Transverse colon (tissue), 4 donors: ENCODE data around the gene ABCC10. TPM values are rescaled to one million over a fixed set of nuclear protein-coding genes. Genes with fewer than 3 reads are reported as not detected.
"Not testable (repeated sequence)": the region's sequence is repeated elsewhere in the genome, so short reads cannot be mapped to it uniquely, and the experiment has no call there.

Source experiments
- DNase-seq: peaks from one replicate; pipeline ENCODE4 v3.0.0-alpha.2; 2019
- H3K27ac ChIP-seq, 4 donors: fragments of 200-600 bp; sonication (generic); 2 replicates each; pipeline ENCODE4 v1.5.1; 2016 to 2018; ENCODE audit warnings: inconsistent platforms in 4 of 4
- H3K27me3 ChIP-seq: fragments of 200-600 bp; sonication (generic); 2 replicates; pipeline ENCODE4 v1.5.1; 2017; ENCODE audit warnings: inconsistent platforms
- H3K36me3 ChIP-seq, 4 donors: fragments of 200-600 bp; sonication (generic); 2 replicates each; pipeline ENCODE4 v1.5.1; 2017 to 2019; ENCODE audit warnings: inconsistent platforms in 4 of 4
- H3K4me1 ChIP-seq, 4 donors: fragments of 200-600 bp; sonication (generic); 2 replicates each; pipeline ENCODE4 v1.5.1; 2017 to 2020; ENCODE audit warnings: inconsistent platforms in 4 of 4
- H3K4me3 ChIP-seq, 4 donors: fragments of 200-600 bp; sonication (generic); 1 replicate in 1 of 4; 2 replicates in 3 of 4; pipeline versions ENCODE4 v1.5.1 to v1.6.1; 2017 to 2019; ENCODE audit warnings: inconsistent platforms in 4 of 4
- H3K9me3 ChIP-seq, 2 donors: fragments of 200-600 bp; sonication (generic); 2 replicates each; pipeline ENCODE4 v1.5.1; 2017 to 2019; ENCODE audit warnings: inconsistent platforms in 2 of 2
- CTCF ChIP-seq, 5 experiments: fragments of 200-600 bp in 3 of 5; fragments of 450-650 bp in 2 of 5; sonication (generic) in 3 of 5; IDR thresholded peaks; 1 replicate in 2 of 5; 2 replicates in 3 of 5; pipeline ENCODE4 v1.5.1; 2016 to 2017; ENCODE audit warnings: antibody characterized with exemption in 5 of 5, inconsistent platforms in 3 of 5, mild to moderate bottlenecking in 2 of 5, moderate library complexity in 1 of 5
- EP300 ChIP-seq: sonication (generic); formaldehyde crosslinking; IDR thresholded peaks from one replicate; pipeline ENCODE4 v1.6.1; 2017; ENCODE audit warnings: antibody characterized with exemption, low read depth
- POLR2A ChIP-seq: fragments of 450-650 bp; IDR thresholded peaks from one replicate; pipeline ENCODE4 v1.6.1; 2016; ENCODE audit warnings: antibody characterized with exemption, mild to moderate bottlenecking, moderate library complexity
- POLR2AphosphoS5 ChIP-seq, 3 donors: sonication (generic); formaldehyde crosslinking; IDR thresholded peaks; one replicate each; pipeline ENCODE4 v1.6.1; 2016; ENCODE audit warnings: antibody characterized with exemption in 3 of 3
- WGBS, 2 donors: methylation state at CpG; one replicate each; pipeline ENCODE4 v1.1.5; 2018; ENCODE audit warnings: low coverage in 1 of 2; 5-methylcytosine and 5-hydroxymethylcytosine counted together
- in situ Hi-C, 4 donors: fragments of 200-750 bp; cut with MboI; loops; one replicate each; pipeline versions ENCODE4 v1.15.0 to v1.15.1; 2017; ENCODE audit warnings: low sequenced_read_pairs in 3 of 4, low pct_ligation_motif_present in 1 of 4, low pct_unique_long_range_greater_than_20kb in 1 of 4
- intact Hi-C: fragments of 100-400 bp; cut with DNase I; formaldehyde crosslinking; loops from one replicate; pipeline ENCODE4 v1.15.1; 2023; ENCODE audit warnings: low total_unique reads
- small RNA-seq, 4 donors: library from RNA; depleted of rRNA; stranded (forward); fragments of <200 nt; gene quantifications; one replicate each; pipeline ENCODE3, GENCODE V24; 2016
- total RNA-seq, 4 donors: library from RNA; depleted of rRNA; stranded (reverse); fragments of >200 nt; gene quantifications; one replicate each; pipeline ENCODE4 v1.1.0, GENCODE V29; 2016

Gene ABCC10
- total RNA-seq, 4 donors from 2014 or later, result 28.0 to 56.9 (median 33.7) TPM

GRCh38 chr6:43497689-43498088 lies 70.3 kb downstream of the ABCC10 start:
- Histone ChIP-seq H3K27me3 (no peaks in the 10 kb centered on the region), H3K4me1 (peaks cover 0 to 12% (median 8%) of the 10 kb centered on the region in 4 donors), H3K27ac (no peak overlapping the region), H3K9me3 (no peaks in the 10 kb centered on the region), H3K4me3 (no peak overlapping the region), H3K36me3 (peaks cover 0 to 22% (median 12%) of the 10 kb centered on the region in 4 donors)
- TF ChIP-seq EP300, result no peak
- TF ChIP-seq POLR2AphosphoS5 (IDR thresholded peaks at IDR 0.05), result no peak
- TF ChIP-seq POLR2A, result no peak
- TF ChIP-seq CTCF (IDR thresholded peaks at IDR 0.05), result no peak
- in situ Hi-C loops (no loop called here), intact Hi-C loops (no loop called here)
- DNase-seq, result no peak
- WGBS, 2 donors, result 94% methylated on average over 12 of the region's 12 CpGs; no CpG with 5 or more reads in 1 of the 2 donors

GRCh38 chr6:43498291-43498690 lies 71.0 kb downstream of the ABCC10 start:
- H3K4me3 ChIP-seq, DNase-seq, H3K9me3 ChIP-seq, in situ Hi-C loops, H3K27ac ChIP-seq, H3K27me3 ChIP-seq, H3K4me1 ChIP-seq, intact Hi-C loops: not testable (repeated sequence)
- 94 to 96% methylated on average over 3 to 5 of the region's 5 CpGs for WGBS, 2 donors
- H3K36me3 ChIP-seq, result peaks cover 0 to 22% (median 13%) of the 10 kb centered on the region in 4 donors

DNA sequence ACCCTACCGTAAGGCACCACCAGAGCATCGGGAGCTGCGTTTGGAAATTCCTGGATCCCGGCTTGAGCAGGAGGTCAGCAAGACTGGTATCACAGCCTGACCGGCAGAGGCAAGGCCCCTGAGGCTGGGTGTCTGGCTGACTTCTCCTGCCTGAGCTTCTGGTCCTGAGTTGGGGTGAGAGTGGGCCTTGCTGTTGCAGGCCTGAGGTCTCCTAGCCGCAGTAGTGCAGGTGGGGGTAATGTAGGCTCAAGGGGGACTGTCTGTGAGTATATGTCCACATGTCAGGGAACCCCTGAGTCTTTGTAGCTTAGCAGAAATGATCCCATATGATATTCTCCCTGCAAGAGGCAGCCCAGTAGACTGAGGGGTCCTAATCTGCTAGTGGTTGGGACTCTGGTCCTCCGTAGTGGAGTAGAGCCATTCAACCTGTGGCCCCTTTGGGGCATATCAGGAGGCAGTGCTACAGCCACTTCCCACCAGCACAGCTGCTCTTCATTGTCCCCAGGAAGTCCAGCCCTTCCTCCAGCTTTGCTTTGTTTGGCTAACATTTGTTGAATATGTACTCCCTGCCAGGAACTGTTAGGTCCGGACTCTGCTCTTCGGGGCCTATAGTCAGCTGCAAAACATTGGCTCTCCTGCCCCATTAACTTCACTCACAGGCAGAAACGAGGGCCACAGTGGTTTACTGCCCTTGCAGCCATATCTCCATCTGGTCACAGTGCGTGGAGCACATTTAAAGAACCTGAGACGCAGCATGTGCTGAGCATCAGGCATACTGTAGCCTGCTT lies 71.9 kb downstream of the ABCC10 start:
- intact Hi-C loops, result no loop called here
- H3K27ac ChIP-seq, result no peak overlapping the region
- H3K4me3 ChIP-seq, result no peak overlapping the region
- H3K36me3 ChIP-seq, result peaks cover 0 to 22% (median 14%) of the 10 kb centered on the region in 4 donors
- no peak for DNase-seq
- no peak for TF ChIP-seq EP300
- no peak for TF ChIP-seq POLR2AphosphoS5 (IDR thresholded peaks at IDR 0.05)
- TF ChIP-seq POLR2A, result no peak
- no peak for TF ChIP-seq CTCF (IDR thresholded peaks at IDR 0.05)
- H3K27me3 ChIP-seq, result no peaks in the 10 kb centered on the region
- no peaks in the 10 kb centered on the region for H3K9me3 ChIP-seq
- WGBS, 2 donors, result 82 to 100% methylated on average over 3 to 12 of the region's 12 CpGs
- H3K4me1 ChIP-seq, result peaks cover 0 to 8% (median 7%) of the 10 kb centered on the region in 4 donors
- in situ Hi-C loops, result no loop called here

Small RNA genes within 50 kb of the gene (small RNA-seq; reads per million reads assigned to genes)
- gene MIR6780B, result 0 to 0.14 (median 0) reads per million in 4 donors
- gene RNU6-1113P, result 0 reads per million in 4 donors

Other genes with a start within 250 kb of the ABCC10 start
- 10 to 100 TPM; 41.1 to 69.9 (median 50.3) TPM for gene CUL9, start 245.3 kb upstream of the ABCC10 start, total RNA-seq
- 100 to 1,000 TPM in 3 of 4 donors, 10 to 100 TPM in 1; 16.1 to 367 (median 128) TPM for gene DNPH1, start 198.1 kb upstream of the ABCC10 start, total RNA-seq
- 1 to 10 TPM in 1 of 4 donors, under 1 TPM in 3; 0.20 to 1.1 (median 0.36) TPM for gene TTBK1, start 184.1 kb upstream of the ABCC10 start, total RNA-seq
- gene SLC22A7, start 129.3 kb upstream of the ABCC10 start, total RNA-seq, result not detected
- 1 to 10 TPM in 1 of 4 donors, under 1 TPM in 1, not detected in 2; 0.82 to 1.4 TPM for gene CRIP3, start 118.7 kb upstream of the ABCC10 start, total RNA-seq
- gene ZNF318, start 57.9 kb upstream of the ABCC10 start, total RNA-seq, result 10 to 100 TPM; 13.0 to 17.5 (median 15.4) TPM
- 1 to 10 TPM in 1 of 4 donors, under 1 TPM in 1, not detected in 2; 0.95 to 1.1 TPM for gene DLK2, start 28.0 kb downstream of the ABCC10 start, total RNA-seq
- 10 to 100 TPM; 10.9 to 22.4 (median 17.9) TPM for gene TJAP1, start 50.0 kb downstream of the ABCC10 start, total RNA-seq
- gene LRRC73, start 82.8 kb downstream of the ABCC10 start, total RNA-seq, result under 1 TPM in 2 of 4 donors, not detected in 2; 0.60 to 0.96 TPM
- 100 to 1,000 TPM in 3 of 4 donors, 10 to 100 TPM in 1; 83.4 to 146 (median 103) TPM for gene YIPF3, start 89.4 kb downstream of the ABCC10 start, total RNA-seq
- gene POLR1C, start 89.5 kb downstream of the ABCC10 start, total RNA-seq, result 10 to 100 TPM in 3 of 4 donors, 1 to 10 TPM in 1; 7.4 to 24.7 (median 15.5) TPM
- gene XPO5, start 148.5 kb downstream of the ABCC10 start, total RNA-seq, result 10 to 100 TPM; 11.3 to 25.1 (median 17.6) TPM
- gene POLH, start 148.6 kb downstream of the ABCC10 start, total RNA-seq, result 10 to 100 TPM in 1 of 4 donors, 1 to 10 TPM in 3; 2.2 to 10.6 (median 7.0) TPM
- gene GTPBP2, start 201.7 kb downstream of the ABCC10 start, total RNA-seq, result 100 to 1,000 TPM in 1 of 4 donors, 10 to 100 TPM in 3; 83.7 to 115 (median 86.8) TPM
- 10 to 100 TPM in 3 of 4 donors, 1 to 10 TPM in 1; 10.0 to 61.0 (median 42.4) TPM for gene MAD2L1BP, start 208.3 kb downstream of the ABCC10 start, total RNA-seq
- not detected for gene RSPH9, start 217.5 kb downstream of the ABCC10 start, total RNA-seq